Astrocyte of the cerebellum (primary cell): ENCODE measurements around the gene SSH2.

ENCODE experiments used
- DNase-seq: peaks from one replicate; pipeline ENCODE4 v3.0.0-alpha.2; 2011; ENCODE audit warnings: low read depth
- H3K4me3 ChIP-seq: 2 replicates; pipeline ENCODE4 v1.5.1; 2011; ENCODE audit warnings: mild to moderate bottlenecking, low read depth, low read length, moderate library complexity
- CTCF ChIP-seq: IDR thresholded peaks from 2 replicates; pipeline ENCODE4 v1.5.1; 2012; ENCODE audit warnings: low read length, low read depth, moderate library complexity, mild to moderate bottlenecking; ENCODE audit errors: missing control alignments
- in situ Hi-C: cut with HindIII; loops from 2 replicates; pipeline ENCODE4 v1.10.0; 2017; ENCODE audit warnings: low sequenced_read_pairs

Gene SSH2

GRCh38 chr17:29807520-29808361 lies 122.3 kb downstream of the SSH2 start:
- in situ Hi-C loops = no loop called here

GRCh38 chr17:29802246-29802645 lies 127.8 kb downstream of the SSH2 start:
- no peak for DNase-seq
- TF ChIP-seq CTCF = no peak
- H3K4me3 ChIP-seq = no peak overlapping the region
- in situ Hi-C loops = no loop called here

More at GRCh38 chr17:29807520-29808361, 122.3 kb downstream of the SSH2 start:
- TF ChIP-seq CTCF = peak; percentile 74
- peak; percentile 58 for DNase-seq
- no peak overlapping the region for H3K4me3 ChIP-seq

GRCh38 chr17:29800457-29800856 lies 129.6 kb downstream of the SSH2 start:
- H3K4me3 ChIP-seq = no peak overlapping the region
- no peak for TF ChIP-seq CTCF
- in situ Hi-C loops = no loop called here
- no peak for DNase-seq

GRCh38 chr17:29796652-29797051 lies 133.4 kb downstream of the SSH2 start:
- TF ChIP-seq CTCF = no peak
- H3K4me3 ChIP-seq = no peak overlapping the region
- no peak for DNase-seq
- in situ Hi-C loops = no loop called here

- TF ChIP-seq CTCF = no peak
- in situ Hi-C loops = loop anchor here (5.0 kb wide), 1 partner anchor 139 kb away; the partner anchor contains the start of gene SSH2
- no peak overlapping the region for H3K4me3 ChIP-seq
- DNase-seq = no peak
These were observed 136.5 kb downstream of the SSH2 start for GRCh38 chr17:29793501-29793900.

- no peak for DNase-seq
- no peak overlapping the region for H3K4me3 ChIP-seq
- no peak for TF ChIP-seq CTCF
- in situ Hi-C loops = loop anchor here (5.0 kb wide), 1 partner anchor 141 kb away; the partner anchor contains the start of gene SSH2
These were observed 138.5 kb downstream of the SSH2 start for GRCh38 chr17:29791336-29792080.
